Stromal cell of bone marrow (primary cell): ENCODE data around the gene CBX4.

Source experiments
- DNase-seq: peaks from one replicate; pipeline ENCODE4 v3.0.0-alpha.2; 2012; ENCODE audit warnings: low read depth

Gene CBX4

DNA sequence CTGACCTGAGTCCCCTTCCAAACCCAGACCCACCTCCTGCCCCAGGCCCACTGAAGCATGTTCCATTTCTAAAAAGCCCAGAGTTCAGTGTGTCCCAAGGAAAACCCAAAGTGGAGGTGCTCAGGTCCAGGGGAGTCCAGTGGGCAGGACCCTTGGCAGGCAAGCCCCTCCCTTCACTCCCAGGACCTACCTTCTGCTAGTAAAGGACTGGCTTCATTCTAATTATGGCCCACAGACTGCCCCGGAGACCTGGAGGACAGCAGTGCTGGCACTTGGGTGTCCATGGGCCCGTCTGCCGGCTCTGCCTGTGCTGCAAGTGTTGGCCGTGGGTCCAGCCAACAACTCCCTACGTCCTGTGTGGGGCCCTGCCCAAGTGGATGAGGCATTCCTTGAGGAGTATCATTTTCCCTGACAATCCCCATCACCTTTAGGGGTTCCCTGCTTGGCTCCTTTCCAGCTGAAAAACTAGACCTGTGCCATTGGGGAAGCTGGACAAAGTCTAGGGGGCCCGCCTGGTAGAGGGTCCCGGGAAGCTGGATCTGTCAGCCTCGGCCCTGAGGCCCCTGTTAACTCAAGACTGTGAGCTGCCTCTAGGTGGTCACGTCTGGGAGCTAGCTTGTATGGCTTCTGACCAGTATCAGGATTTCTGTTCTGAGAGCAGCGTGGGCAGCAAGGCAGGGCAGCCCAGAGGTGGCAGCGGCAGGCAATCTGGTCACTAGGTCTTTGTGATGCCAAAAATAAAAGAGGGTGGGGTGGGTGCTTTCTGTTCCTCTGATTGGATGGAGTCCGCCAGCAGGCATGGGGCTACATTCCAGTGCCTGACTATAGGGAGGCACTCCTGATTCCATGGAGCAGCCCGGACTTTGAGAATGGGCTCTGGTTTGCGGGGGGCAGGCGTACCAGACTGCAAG lies 53.1 kb downstream of the CBX4 start:
- no peak for DNase-seq

DNA sequence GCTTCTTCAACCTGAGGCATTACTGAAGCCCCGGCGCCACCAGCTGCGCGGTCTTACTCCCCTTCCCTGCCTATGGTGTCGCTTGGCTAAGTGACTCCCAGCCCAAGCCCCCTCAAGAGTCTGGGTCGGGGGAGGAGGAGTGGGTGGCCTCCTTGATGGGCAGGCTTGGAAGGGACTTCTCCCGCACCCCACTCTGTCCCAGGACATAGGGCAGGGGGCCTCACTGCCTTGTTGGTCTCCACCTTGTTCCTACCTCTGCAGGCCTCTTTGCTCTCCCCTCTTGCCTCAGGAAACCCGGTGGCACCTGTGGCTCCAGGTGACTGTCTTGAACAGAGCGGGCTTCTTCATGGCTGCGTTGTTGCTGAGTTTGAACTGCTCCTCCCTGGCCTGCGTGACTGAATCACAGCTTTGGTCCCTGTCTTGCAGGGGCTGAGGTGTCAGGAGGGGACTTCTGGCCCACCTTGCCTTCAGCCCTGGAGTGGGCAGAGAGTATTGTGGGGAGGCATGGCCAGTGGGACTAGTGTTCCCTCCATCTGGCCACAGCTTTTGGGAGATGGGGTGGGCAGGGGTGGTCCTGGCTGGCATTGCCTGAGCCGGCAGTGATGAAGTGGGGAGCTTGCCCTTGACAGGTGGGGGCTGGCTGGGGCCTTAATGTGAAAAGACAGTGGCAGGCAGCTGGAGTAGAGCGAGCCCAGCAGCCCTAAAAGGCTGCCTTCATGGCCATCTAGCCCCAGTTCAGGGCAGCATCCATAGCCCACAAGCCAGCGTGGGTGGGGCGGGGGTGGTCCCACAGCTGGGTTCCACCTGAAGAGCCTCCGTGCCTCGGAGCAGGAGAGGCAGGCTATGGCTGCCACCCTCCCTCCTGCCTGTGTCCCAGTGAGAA lies 54.0 kb downstream of the CBX4 start:
- no peak for DNase-seq

DNA sequence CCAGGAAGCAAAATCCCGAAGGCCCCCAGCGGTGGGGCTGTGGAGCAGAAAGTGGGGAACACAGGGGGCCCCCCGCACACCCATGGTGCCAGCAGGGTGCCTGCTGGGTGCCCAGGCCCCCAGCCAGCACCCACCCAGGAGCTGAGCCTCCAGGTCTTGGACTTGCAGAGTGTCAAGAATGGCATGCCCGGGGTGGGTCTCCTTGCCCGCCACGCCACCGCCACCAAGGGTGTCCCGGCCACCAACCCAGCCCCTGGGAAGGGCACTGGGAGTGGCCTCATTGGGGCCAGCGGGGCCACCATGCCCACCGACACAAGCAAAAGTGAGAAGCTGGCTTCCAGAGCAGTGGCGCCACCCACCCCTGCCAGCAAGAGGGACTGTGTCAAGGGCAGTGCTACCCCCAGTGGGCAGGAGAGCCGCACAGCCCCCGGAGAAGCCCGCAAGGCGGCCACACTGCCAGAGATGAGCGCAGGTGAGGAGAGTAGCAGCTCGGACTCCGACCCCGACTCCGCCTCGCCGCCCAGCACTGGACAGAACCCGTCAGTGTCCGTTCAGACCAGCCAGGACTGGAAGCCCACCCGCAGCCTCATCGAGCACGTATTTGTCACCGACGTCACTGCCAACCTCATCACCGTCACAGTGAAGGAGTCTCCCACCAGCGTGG lies 54.8 kb downstream of the CBX4 start:
- DNase-seq = no peak

- DNase-seq = no peak
Measured at GRCh38 chr17:79783891-79784290, 55.3 kb downstream of the CBX4 start.
